H9 (cell line): ENCODE data around the gene LTK. TPM values are rescaled to one million over a fixed set of nuclear protein-coding genes. Genes with fewer than 3 reads are reported as not detected.

ENCODE experiments used
- DNase-seq: peaks from one replicate; pipeline ENCODE4 v3.0.0-alpha.2; 2017
- H2AFZ ChIP-seq: one replicate; pipeline ENCODE4 v1.6.1; 2013; ENCODE audit warnings: mild to moderate bottlenecking, low read length, control low read depth, moderate library complexity
- H2AK5ac ChIP-seq: 2 replicates; pipeline ENCODE4 v1.6.1; 2013; ENCODE audit warnings: low read length, control low read depth, mixed read lengths; ENCODE audit not compliant: insufficient read length
- H2BK120ac ChIP-seq: one replicate; pipeline ENCODE4 v1.6.1; 2013; ENCODE audit warnings: low read depth, mild to moderate bottlenecking, low read length, control low read depth, inconsistent platforms; ENCODE audit not compliant: poor library complexity, severe bottlenecking
- H2BK12ac ChIP-seq: 2 replicates; pipeline ENCODE4 v1.6.1; 2013; ENCODE audit warnings: low read length, control low read depth, mixed read lengths, low read depth; ENCODE audit not compliant: insufficient read length
- H2BK15ac ChIP-seq: 2 replicates; pipeline ENCODE4 v1.6.1; 2013; ENCODE audit warnings: low read depth, low read length, control low read depth
- H2BK20ac ChIP-seq: one replicate; pipeline ENCODE4 v1.6.1; 2013; ENCODE audit warnings: low read depth, mild to moderate bottlenecking, low read length, control low read depth, inconsistent platforms; ENCODE audit not compliant: poor library complexity, severe bottlenecking
- H2BK5ac ChIP-seq: 2 replicates; pipeline ENCODE4 v1.6.1; 2013; ENCODE audit warnings: low read length, control low read depth, mixed read lengths; ENCODE audit not compliant: insufficient read length
- H3K14ac ChIP-seq: 2 replicates; pipeline ENCODE4 v1.6.1; 2013; ENCODE audit warnings: low read length, control low read depth; ENCODE audit not compliant: insufficient read depth
- H3K18ac ChIP-seq: 2 replicates; pipeline ENCODE4 v1.6.1; 2013; ENCODE audit warnings: low read depth, mild to moderate bottlenecking, mixed read lengths, low read length, control low read depth; ENCODE audit not compliant: insufficient read length
- H3K23ac ChIP-seq: 2 replicates; pipeline ENCODE4 v1.6.1; 2013; ENCODE audit warnings: low read length, control low read depth, mixed read lengths, low read depth; ENCODE audit not compliant: insufficient read length
- H3K23me2 ChIP-seq: 2 replicates; pipeline ENCODE4 v1.6.1; 2013; ENCODE audit warnings: low read depth, mild to moderate bottlenecking, mixed read lengths, low read length, control low read depth; ENCODE audit not compliant: insufficient read length, poor library complexity, severe bottlenecking
- H3K27ac ChIP-seq: 2 replicates; pipeline ENCODE4 v1.5.1; 2013; ENCODE audit warnings: low read length, control low read depth, mixed read lengths, low read depth; ENCODE audit not compliant: insufficient read length
- H3K27me3 ChIP-seq: 2 replicates; pipeline ENCODE4 v1.6.1; 2013; ENCODE audit warnings: low read length, control low read depth, inconsistent platforms; ENCODE audit not compliant: insufficient read depth
- H3K4ac ChIP-seq: 2 replicates; pipeline ENCODE4 v1.6.1; 2013; ENCODE audit warnings: low read depth, mild to moderate bottlenecking, control low read depth, inconsistent platforms, low read length, moderate library complexity
- H3K4me1 ChIP-seq: 2 replicates; pipeline ENCODE4 v1.6.1; 2013; ENCODE audit warnings: low read length, control low read depth, inconsistent platforms; ENCODE audit not compliant: insufficient read depth
- H3K4me2 ChIP-seq: 2 replicates; pipeline ENCODE4 v1.6.1; 2013; ENCODE audit warnings: low read length, control low read depth, mixed read lengths; ENCODE audit not compliant: insufficient read length, insufficient read depth
- H3K56ac ChIP-seq: 2 replicates; pipeline ENCODE4 v1.6.1; 2013; ENCODE audit warnings: low read depth, mild to moderate bottlenecking, mixed read lengths, low read length, control low read depth; ENCODE audit not compliant: insufficient read length
- H3K79me1 ChIP-seq: 2 replicates; pipeline ENCODE4 v1.6.1; 2013; ENCODE audit warnings: low read depth, mild to moderate bottlenecking, moderate library complexity, low read length, control low read depth, inconsistent platforms; ENCODE audit not compliant: insufficient read depth, poor library complexity, severe bottlenecking
- H3K79me2 ChIP-seq: 2 replicates; pipeline ENCODE4 v1.6.1; 2013; ENCODE audit warnings: low read length, control low read depth, inconsistent platforms; ENCODE audit not compliant: insufficient read depth
- H3K9ac ChIP-seq: 2 replicates; pipeline ENCODE4 v1.6.1; 2013; ENCODE audit warnings: low read length, control low read depth, mixed read lengths; ENCODE audit not compliant: insufficient read length; ENCODE audit errors: extremely low read depth
- H3K9me3 ChIP-seq: one replicate; pipeline ENCODE4 v1.6.1; 2013; ENCODE audit warnings: low read depth, low read length, inconsistent platforms; ENCODE audit not compliant: control insufficient read depth
- H3T11ph ChIP-seq: one replicate; pipeline ENCODE4 v1.6.1; 2013; ENCODE audit warnings: mild to moderate bottlenecking, low read length, control low read depth, inconsistent platforms
- H4K20me1 ChIP-seq: one replicate; pipeline ENCODE4 v1.6.1; 2013; ENCODE audit not compliant: control insufficient read depth, insufficient read length, insufficient read depth
- H4K5ac ChIP-seq: 2 replicates; pipeline ENCODE4 v1.6.1; 2013; ENCODE audit warnings: low read depth, mild to moderate bottlenecking, mixed read lengths, low read length, control low read depth; ENCODE audit not compliant: insufficient read length
- H4K8ac ChIP-seq: replicated peaks from 2 replicates; pipeline ENCODE4 v1.6.1; 2013; ENCODE audit warnings: low read length, control low read depth, mixed read lengths, low read depth; ENCODE audit not compliant: insufficient read length
- H4K91ac ChIP-seq: 2 replicates; pipeline ENCODE4 v1.6.1; 2013; ENCODE audit warnings: low read depth, mild to moderate bottlenecking, moderate library complexity, mixed read lengths, low read length, control low read depth; ENCODE audit not compliant: insufficient read length
- H3K27ac Mint-ChIP-seq, 3 experiments: 2 replicates in 2 of 3; 3 replicates in 1 of 3; pipeline ENCODE4 v1.8.0; 2020 to 2021; ENCODE audit warnings: mixed read lengths in 3 of 3, mild to moderate bottlenecking in 1 of 3, moderate library complexity in 1 of 3
- H3K27me3 Mint-ChIP-seq: 2 replicates; pipeline ENCODE4 v1.8.0; 2021; ENCODE audit warnings: low read depth, mild to moderate bottlenecking, moderate library complexity, mixed read lengths
- H3K36me3 Mint-ChIP-seq, 3 experiments: 2 replicates in 2 of 3; 3 replicates in 1 of 3; pipeline ENCODE4 v1.8.0; 2020 to 2021; ENCODE audit warnings: low read depth in 3 of 3, mixed read lengths in 3 of 3; ENCODE audit not compliant: insufficient read depth in 1 of 3
- H3K4me1 Mint-ChIP-seq, 2 experiments: 2 replicates each; pipeline ENCODE4 v1.8.0; 2020; ENCODE audit warnings: mixed read lengths in 2 of 2
- H3K4me3 Mint-ChIP-seq, 2 experiments: 2 replicates in 1 of 2; 3 replicates in 1 of 2; pipeline ENCODE4 v1.8.0; 2020 to 2021; ENCODE audit warnings: mild to moderate bottlenecking in 2 of 2, mixed read lengths in 2 of 2, moderate library complexity in 1 of 2
- H3K9me3 Mint-ChIP-seq, 2 experiments: 2 replicates in 1 of 2; 3 replicates in 1 of 2; pipeline ENCODE4 v1.8.0; 2020; ENCODE audit warnings: mild to moderate bottlenecking in 2 of 2, mixed read lengths in 2 of 2, moderate library complexity in 1 of 2
- CTCF ChIP-seq: fragments of 200-600 bp; sonication (generic); conservative IDR thresholded peaks from 3 replicates; pipeline ENCODE4 v1.8.0; 2021; ENCODE audit warnings: antibody characterized with exemption, mild to moderate bottlenecking
- WGBS: extraction: QIAGEN DNeasy Blood & Tissue Kit; methylation state at CpG from one replicate; pipeline ENCODE4 v1.1.7; 2013; ENCODE audit warnings: missing lambda C conversion rate, low lambda C conversion rate, mixed read lengths; ENCODE audit not compliant: insufficient read length; ENCODE audit errors: extremely low coverage; 5-methylcytosine and 5-hydroxymethylcytosine counted together
- total RNA-seq: library from RNA; stranded (reverse); gene quantifications from 2 replicates; pipeline ENCODE4 v1.2.1, GENCODE V29; 2021

Gene LTK
- total RNA-seq, 1 experiment from 2014 or later, result 0.31 TPM

- no peak overlapping the region for H3T11ph ChIP-seq
- no peak overlapping the region for H4K91ac ChIP-seq
- no peaks in the 10 kb centered on the region for H3K79me2 ChIP-seq
- H2BK12ac ChIP-seq, result no peak overlapping the region
- H3K4me2 ChIP-seq, result peak overlapping the region; percentile 87
- H2AFZ ChIP-seq, result no peak overlapping the region
- no CpG with 5 or more reads among the region's 40 CpGs for WGBS
- H3K4me1 ChIP-seq, result no peaks in the 10 kb centered on the region
- H3K56ac ChIP-seq, result no peak overlapping the region
- no peak overlapping the region for H4K5ac ChIP-seq
- no peaks in the 10 kb centered on the region for H3K9me3 ChIP-seq
- Mint-ChIP-seq H3K4me1 (peaks cover 23 to 27% of the 10 kb centered on the region in 2 experiments), H3K27ac (no peak overlapping the region), H3K4me3 (peak overlapping the region; percentile 60 to 84), H3K36me3 (peaks cover 14 to 17% (median 17%) of the 10 kb centered on the region in 3 experiments), H3K9me3 (no peaks in the 10 kb centered on the region; a peak in 1 of 5 replicates), H3K27me3 (peaks cover 71% of the 10 kb centered on the region)
- H3K23me2 ChIP-seq, result peaks cover 11% of the 10 kb centered on the region
- H2BK5ac ChIP-seq, result no peak overlapping the region
- peaks cover 30% of the 10 kb centered on the region for H3K27me3 ChIP-seq
- no peak overlapping the region; the same call in 1 of the 2 replicates for H2BK15ac ChIP-seq
- peak; percentile 48 for DNase-seq
- H4K20me1 ChIP-seq, result no peaks in the 10 kb centered on the region
- TF ChIP-seq CTCF, result no peak
- no peak overlapping the region; the same call in 1 of the 2 replicates for H3K14ac ChIP-seq
- H3K23ac ChIP-seq, result no peak overlapping the region
- no peak overlapping the region for H3K9ac ChIP-seq
- no peak overlapping the region for H3K27ac ChIP-seq
- H2AK5ac ChIP-seq, result no peak overlapping the region
- H3K79me1 ChIP-seq, result no peaks in the 10 kb centered on the region
- H3K4ac ChIP-seq, result no peak overlapping the region
- no peak overlapping the region for H4K8ac ChIP-seq
- no peak overlapping the region for H3K18ac ChIP-seq
- H2BK20ac ChIP-seq, result no peak overlapping the region
- H2BK120ac ChIP-seq, result no peak overlapping the region
Observed at GRCh38 chr15:41512940-41513505, 604 bp downstream of the LTK start.
